EL (cell line): ENCODE data around the gene PIF1.
"Not testable (repeated sequence)": the region's sequence is repeated elsewhere in the genome, so short reads cannot be mapped to it uniquely, and the experiment has no call there.

ENCODE experiments used
- DNase-seq: peaks from one replicate; pipeline ENCODE4 v3.0.0-alpha.2; 2016

The PIF1 gene

GRCh38 chr15:64808785-64809453 lies 16.5 kb downstream of the PIF1 start:
- DNase-seq = no peak

GRCh38 chr15:64807751-64808222 lies 17.7 kb downstream of the PIF1 start:
- no peak for DNase-seq

GRCh38 chr15:64807051-64807749 lies 18.2 kb downstream of the PIF1 start:
- DNase-seq = no peak

GRCh38 chr15:64806509-64806908 lies 18.9 kb downstream of the PIF1 start:
- no peak for DNase-seq

DNA sequence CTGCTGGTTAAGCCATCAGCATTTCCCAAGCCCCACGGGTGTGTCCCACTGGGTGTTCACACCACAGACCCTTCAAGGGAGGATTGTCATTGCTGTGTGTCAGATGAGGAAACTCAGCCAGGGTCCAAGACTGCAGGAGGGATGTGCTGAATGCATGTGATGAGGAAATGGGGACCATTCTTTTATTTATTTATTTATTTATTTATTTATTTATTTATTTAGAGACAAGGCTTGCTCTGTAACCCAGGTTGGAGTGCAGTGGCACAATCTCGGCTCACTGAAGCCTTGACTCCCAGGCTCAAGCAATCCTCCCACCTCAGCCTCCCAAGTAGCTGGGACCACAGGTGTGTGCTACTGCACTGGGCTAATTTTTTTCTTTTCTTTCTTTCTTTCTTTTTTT lies 20.8 kb downstream of the PIF1 start:
- DNase-seq = no peak

- no peak for DNase-seq
Observed at GRCh38 chr15:64803526-64803925, 21.9 kb downstream of the PIF1 start.

DNA sequence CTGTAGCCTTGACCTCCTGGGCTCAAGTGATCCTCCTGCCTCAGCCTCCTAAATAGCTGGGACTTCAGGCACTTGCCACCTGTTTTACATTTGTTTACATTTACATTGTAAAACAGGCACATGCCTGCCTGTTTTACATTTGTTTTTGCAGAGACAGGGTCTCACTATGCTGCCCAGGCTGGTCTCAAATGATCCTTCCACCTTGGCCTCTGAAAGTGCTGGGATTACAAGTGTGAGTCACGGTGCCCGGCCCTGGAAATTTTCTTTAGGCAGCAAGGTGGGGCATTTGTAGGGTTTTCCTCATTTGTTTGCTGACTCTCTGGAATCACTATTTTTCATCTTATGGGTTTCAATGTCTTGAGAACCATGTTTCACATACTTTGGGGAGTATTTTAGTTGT lies 25.0 kb downstream of the PIF1 start:
- DNase-seq = no peak

DNA sequence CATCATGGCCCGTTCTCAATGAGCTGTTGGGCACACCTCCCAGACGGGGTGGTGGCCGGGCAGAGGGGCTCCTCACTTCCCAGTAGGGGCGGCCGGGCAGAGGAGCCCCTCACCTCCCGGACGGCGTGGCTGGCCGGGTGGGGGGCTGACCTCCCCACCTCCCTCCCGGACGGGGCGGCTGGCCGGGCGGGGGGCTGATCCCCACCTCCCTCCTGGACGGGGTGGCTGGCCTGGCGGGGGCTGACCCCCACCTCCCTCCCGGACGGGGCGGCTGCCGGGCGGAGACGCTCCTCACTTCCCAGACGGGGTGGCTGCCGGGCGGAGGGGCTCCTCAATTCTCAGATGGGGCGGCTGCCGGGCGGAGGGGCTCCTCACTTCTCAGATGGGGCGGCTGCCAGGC lies 26.5 kb downstream of the PIF1 start:
- not testable (repeated sequence) for DNase-seq

GRCh38 chr15:64795921-64796320 lies 29.5 kb downstream of the PIF1 start:
- DNase-seq = not testable (repeated sequence)

- DNase-seq = not testable (repeated sequence)
Observed at GRCh38 chr15:64795299-64795698, 30.1 kb downstream of the PIF1 start.

DNA sequence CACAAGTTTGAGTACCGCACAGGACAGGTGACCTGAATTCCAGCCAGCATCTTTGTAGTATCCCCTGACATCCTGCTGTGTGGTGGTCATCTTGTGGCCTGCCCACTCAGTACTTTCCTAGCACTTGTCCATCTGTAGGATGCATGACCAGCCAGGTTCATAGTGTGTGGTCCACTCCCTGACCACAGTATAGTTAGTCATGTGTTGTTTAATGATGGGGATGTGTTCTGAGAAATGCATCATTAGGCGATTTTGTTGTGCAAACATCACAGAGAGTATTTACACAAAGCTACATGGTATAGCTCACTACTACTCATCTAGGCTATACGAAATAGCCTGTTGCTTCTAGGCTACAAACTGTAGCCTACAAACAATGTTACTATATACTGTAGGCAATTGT lies 33.2 kb downstream of the PIF1 start:
- DNase-seq = no peak

DNA sequence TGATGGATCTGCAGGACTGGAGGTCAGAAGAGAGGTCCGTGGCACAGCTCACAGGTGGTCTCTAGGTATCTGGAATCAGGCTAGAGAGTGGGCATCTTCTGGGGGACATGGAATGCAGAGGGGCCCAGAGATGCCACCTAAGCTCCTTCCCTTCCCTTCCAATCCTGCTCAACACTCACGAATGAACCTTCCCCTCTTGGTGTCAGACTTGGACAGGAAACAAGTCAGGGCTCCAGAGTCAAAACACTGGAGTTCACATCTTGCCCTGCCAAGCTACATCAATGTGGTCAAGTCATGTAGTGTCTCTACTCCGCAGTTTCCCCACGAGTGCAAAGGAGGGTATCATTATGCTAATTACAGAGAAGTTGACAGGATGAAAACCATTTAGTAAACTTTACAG lies 34.0 kb downstream of the PIF1 start:
- no peak for DNase-seq

- DNase-seq = no peak
Observed at GRCh38 chr15:64783796-64784195, 41.7 kb downstream of the PIF1 start.

GRCh38 chr15:64782751-64783150 lies 42.7 kb downstream of the PIF1 start:
- DNase-seq = no peak

- DNase-seq = no peak
Observed at GRCh38 chr15:64781299-64781698, 44.1 kb downstream of the PIF1 start.

GRCh38 chr15:64780600-64781156 lies 44.8 kb downstream of the PIF1 start:
- DNase-seq = no peak

DNA sequence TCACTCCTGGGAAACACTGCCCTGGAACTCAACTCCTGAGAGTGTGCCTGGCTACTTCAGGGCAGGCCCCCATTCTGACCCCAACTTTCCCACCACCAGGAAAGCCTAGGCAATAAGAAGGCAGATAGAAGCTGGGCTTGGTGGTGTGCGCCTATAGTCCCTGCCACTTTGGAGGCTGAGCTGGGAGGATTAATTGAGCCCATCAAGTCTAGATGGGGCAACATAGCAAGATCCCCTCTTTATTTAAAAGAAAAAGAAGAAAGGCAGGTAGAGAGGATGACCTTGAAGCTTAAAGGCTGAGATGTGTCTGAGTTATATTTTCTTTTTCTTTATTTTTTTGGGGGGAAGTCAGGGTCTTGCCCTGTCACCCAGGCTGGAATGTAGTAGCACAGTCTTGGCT lies 45.8 kb downstream of the PIF1 start:
- no peak for DNase-seq

DNA sequence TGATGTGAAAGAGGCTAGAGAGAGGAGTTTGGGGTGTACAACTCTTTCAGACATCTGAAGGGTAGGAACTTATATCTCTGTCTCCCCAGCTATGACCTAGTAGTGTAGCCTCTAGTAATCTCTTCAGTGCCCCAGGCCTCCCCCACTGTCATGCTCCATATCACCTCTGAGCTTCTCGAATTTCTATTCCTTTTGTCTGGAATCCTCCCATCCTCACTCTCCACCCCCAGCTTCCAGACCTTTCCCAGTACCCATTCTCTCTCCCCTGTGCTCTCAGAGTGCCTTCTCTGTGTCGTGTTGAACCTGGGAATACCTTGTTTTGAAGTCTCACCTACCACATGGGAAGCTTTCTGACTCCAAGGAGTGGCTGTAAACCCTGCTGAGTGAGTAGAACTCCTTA lies 46.4 kb downstream of the PIF1 start:
- DNase-seq = no peak

GRCh38 chr15:64776402-64776786 lies 49.1 kb downstream of the PIF1 start:
- no peak for DNase-seq

DNA sequence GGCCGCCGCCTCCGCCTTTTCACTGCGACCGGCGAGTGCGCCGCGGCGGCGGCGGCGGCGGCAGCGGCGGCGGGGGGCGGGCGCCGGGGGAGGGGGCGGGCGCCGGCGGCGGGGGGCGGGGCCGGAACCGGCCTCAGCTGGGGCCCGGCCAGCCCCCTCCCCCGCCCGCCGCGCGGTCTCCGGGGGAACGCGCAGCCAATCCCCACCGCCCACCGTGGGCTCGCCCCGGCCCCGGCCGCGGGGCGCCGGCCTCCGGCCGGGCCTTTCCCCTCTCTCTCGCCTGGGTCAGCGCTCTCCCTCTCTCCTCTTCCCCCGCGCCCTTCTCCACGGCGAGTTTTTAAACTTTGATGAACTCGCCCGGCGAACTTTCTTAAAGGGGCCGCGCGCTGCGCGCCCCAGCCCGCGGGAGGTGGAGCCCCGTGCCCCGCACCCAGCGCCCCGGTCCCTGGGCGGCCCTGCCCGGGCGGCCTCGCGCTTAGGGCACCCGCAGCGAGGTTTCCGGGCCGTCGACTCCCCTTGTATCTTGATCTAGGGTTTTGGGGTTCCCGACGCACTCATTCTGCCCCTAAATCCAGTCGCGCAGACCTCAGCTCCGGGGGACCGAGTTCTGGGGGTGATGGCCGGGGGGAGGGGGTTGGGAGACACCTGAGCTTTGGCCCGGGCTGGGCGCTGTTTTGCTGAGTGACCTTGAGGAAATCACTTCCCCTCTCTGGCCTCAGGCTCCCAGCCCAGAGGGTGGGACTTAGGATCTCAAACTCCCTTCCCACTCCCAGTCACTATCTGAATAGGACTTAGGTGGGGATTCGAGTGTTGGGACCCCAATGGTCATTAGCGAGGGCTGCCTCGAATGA lies 49.7 kb downstream of the PIF1 start, which contains the start of gene RBPMS2:
Gene RBPMS2, minus strand, starts transcription at position 39 of the 851 bp plus-strand sequence. CDS start 270 bp downstream, outside the sequence.
- peak; percentile 39 for DNase-seq

DNA sequence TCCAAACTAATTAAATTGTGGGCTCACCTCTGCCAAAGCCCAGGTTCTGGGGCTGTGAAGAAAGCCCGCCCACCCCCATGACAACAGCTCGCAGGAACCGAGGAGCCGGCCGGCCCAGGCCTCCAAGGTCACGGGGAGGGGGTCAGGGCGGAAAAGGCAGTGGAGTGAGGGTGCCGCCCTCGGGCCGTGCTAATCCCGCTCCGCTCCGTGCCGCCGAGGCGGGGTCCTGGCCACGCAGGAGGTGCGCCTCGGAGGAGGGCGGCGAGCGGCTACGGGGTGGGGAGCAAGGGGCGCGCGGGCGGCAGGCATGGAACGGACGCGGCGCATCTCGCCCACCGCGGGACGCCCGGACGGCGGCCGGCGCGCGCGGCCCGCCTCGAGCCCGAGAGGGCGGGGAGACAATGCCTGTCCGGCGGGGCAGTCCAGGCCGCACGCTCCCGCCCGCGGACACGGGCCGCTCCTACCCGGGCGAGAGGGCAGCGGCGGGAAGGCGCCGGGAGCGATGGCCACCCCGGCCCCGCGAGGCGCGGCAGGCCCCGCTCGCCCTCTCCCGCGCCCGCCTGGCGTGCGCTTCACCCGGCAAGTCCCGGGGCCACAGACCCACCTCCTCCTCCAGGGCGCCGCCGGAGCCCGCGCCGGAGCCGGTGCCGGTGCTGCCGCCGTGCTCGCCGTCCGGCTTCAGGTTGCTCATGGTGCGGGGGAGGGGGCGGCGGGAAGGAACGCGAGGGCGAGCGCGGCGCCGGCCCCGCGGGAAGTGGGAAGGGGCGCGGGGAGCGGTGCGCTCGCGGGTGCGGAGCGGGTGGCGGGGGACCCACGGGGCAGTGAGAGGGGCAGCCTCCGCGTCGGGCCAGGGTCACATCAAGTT lies 50.6 kb downstream of the PIF1 start:
- peak; percentile 24 for DNase-seq

DNA sequence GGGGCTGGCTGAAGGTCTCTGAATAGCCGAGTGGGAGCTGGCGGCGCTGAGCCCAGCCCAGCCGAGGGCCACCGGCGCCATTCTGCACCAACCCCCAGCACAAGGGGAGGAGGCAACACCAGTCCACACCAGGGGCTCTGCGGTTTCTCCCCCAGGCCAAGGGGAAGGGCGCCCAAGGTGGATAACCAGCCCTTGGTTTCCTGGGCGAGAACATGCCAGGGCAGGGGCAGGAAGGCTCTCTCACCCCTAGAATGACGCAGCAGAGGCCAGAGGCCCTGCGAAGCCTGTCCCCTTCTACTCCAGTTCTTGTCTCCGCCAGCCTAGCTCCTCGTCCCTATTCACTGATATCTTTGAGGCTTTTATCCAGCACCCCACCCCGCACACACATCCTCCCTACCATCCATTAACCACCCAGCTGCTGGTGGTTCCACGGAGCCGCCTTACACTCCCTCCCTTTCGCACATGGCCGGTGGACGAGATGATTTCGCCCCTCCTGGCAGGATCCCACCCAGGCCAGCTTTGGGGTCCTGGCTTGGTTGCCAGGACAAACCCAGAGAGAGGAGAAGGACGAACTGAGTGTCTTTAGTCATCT lies 51.3 kb downstream of the PIF1 start:
- no peak for DNase-seq
